ENCODE results near the gene KREMEN2. TPM values are rescaled to one million over a fixed set of nuclear protein-coding genes. Genes with fewer than 3 reads are reported as not detected.

The KREMEN2 gene
- total RNA-seq, 1 donor from 2014 or later = not detected

- no peak overlapping the region for H3K27ac Mint-ChIP-seq (ENCODE audit: unreplicated experiment)
- H3K9me3 Mint-ChIP-seq (ENCODE audit: unreplicated experiment) = no peaks in the 10 kb centered on the region
- H3K27me3 Mint-ChIP-seq (ENCODE audit: unreplicated experiment) = peaks cover 8% of the 10 kb centered on the region
- H3K36me3 Mint-ChIP-seq (ENCODE audit: low read depth, unreplicated experiment) = no peaks in the 10 kb centered on the region
- H3K4me1 Mint-ChIP-seq (ENCODE audit: unreplicated experiment) = peaks cover 24% of the 10 kb centered on the region
- TF ChIP-seq CTCF (IDR thresholded peaks at IDR 0.05; ENCODE audit: unreplicated experiment) = no peak
- DNase-seq (ENCODE audit: low spot score) = no peak
- no peak overlapping the region for H3K4me3 Mint-ChIP-seq (ENCODE audit: unreplicated experiment)
Measured at GRCh38 chr16:3004319-3004718, 40.2 kb downstream of the KREMEN2 start.

DNA sequence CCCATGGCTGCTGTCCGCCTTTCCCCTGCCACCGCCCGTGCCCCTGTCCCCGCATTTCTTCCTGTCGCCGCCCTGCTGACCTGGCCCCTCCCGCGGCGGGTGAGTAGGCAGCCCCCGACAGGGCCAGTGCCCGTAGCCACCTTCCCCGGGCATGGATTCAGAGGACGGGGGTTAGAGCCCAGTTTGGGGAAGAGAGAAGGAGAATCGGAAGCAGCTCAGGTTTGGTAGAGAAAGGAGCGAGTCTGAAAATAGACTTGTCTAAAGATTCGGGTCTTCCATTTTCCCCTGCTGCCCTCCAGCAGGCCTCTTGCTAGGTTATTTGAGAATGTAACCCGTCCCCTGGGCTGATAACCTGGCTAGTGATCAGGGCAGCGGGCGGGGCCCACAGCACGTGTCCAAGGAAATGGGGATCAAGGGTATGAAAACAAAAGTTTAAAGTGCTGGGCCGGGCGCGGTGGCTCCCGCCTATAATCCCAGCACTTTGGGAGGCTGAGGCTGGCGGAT is 40.8 kb downstream of the KREMEN2 start:
- no peak for TF ChIP-seq CTCF (IDR thresholded peaks at IDR 0.05; ENCODE audit: unreplicated experiment)
- Mint-ChIP-seq H3K4me3 (ENCODE audit: unreplicated experiment) (no peak overlapping the region), H3K9me3 (ENCODE audit: unreplicated experiment) (no peaks in the 10 kb centered on the region), H3K27ac (ENCODE audit: unreplicated experiment) (no peak overlapping the region), H3K36me3 (ENCODE audit: low read depth, unreplicated experiment) (no peaks in the 10 kb centered on the region), H3K27me3 (ENCODE audit: unreplicated experiment) (peaks cover 8% of the 10 kb centered on the region), H3K4me1 (ENCODE audit: unreplicated experiment) (peaks cover 24% of the 10 kb centered on the region)
- no peak for DNase-seq (ENCODE audit: low spot score)

GRCh38 chr16:3007059-3007956 is 43.2 kb downstream of the KREMEN2 start:
- H3K9me3 Mint-ChIP-seq (ENCODE audit: unreplicated experiment) = no peaks in the 10 kb centered on the region
- peaks cover 24% of the 10 kb centered on the region for H3K4me1 Mint-ChIP-seq (ENCODE audit: unreplicated experiment)
- no peak overlapping the region for H3K4me3 Mint-ChIP-seq (ENCODE audit: unreplicated experiment)
- no peak for DNase-seq (ENCODE audit: low spot score)
- H3K27ac Mint-ChIP-seq (ENCODE audit: unreplicated experiment) = no peak overlapping the region
- peaks cover 13% of the 10 kb centered on the region for H3K27me3 Mint-ChIP-seq (ENCODE audit: unreplicated experiment)
- no peak for TF ChIP-seq CTCF (IDR thresholded peaks at IDR 0.05; ENCODE audit: unreplicated experiment)
- H3K36me3 Mint-ChIP-seq (ENCODE audit: low read depth, unreplicated experiment) = no peaks in the 10 kb centered on the region

- TF ChIP-seq CTCF (IDR thresholded peaks at IDR 0.05; ENCODE audit: unreplicated experiment) = no peak
- DNase-seq (ENCODE audit: low spot score) = no peak
- Mint-ChIP-seq H3K27me3 (ENCODE audit: unreplicated experiment) (peaks cover 11% of the 10 kb centered on the region), H3K27ac (ENCODE audit: unreplicated experiment) (peak overlapping the region; percentile 64), H3K4me1 (ENCODE audit: unreplicated experiment) (peaks cover 24% of the 10 kb centered on the region), H3K4me3 (ENCODE audit: unreplicated experiment) (peak overlapping the region; percentile 74), H3K9me3 (ENCODE audit: unreplicated experiment) (no peaks in the 10 kb centered on the region), H3K36me3 (ENCODE audit: low read depth, unreplicated experiment) (no peaks in the 10 kb centered on the region)
Measured at GRCh38 chr16:3007957-3008689, 44.0 kb downstream of the KREMEN2 start.

Measured in endothelial cell (in vitro differentiated cells).